PC-3 (cell line): Measurements from ENCODE around the gene ZNF710. TPM values are rescaled to one million over a fixed set of nuclear protein-coding genes. Genes with fewer than 3 reads are reported as not detected.

Experiments
- ATAC-seq: fragments of 200-7000 bp; cut with Tn5 transposase; 2 replicates; pipeline ENCODE4 v1.9.1; 2020; ENCODE audit warnings: mild to moderate bottlenecking, moderate library complexity
- BruUV-seq: library from RNA; stranded (reverse); fragments of 400-500 nt; replicated peaks from 2 replicates; lab custom pipeline; 2021; lab: Mats Ljungman, UMichigan
- CTCF ChIA-PET: fragments of 300-600 bp; sonication (Branson Sonifier 250); formaldehyde crosslinking; loops from one replicate; lab custom pipeline; 2022; ENCODE audit warnings: antibody characterized with exemption; lab: Charles Lee
- POLR2A ChIA-PET: fragments of 300-600 bp; sonication (Branson Sonifier 250); formaldehyde crosslinking; loops from one replicate; lab custom pipeline; 2022; ENCODE audit warnings: antibody characterized with exemption; ENCODE audit not compliant: unreplicated experiment; lab: Charles Lee
- DNase-seq: peaks from one replicate; pipeline ENCODE4 v3.0.0-alpha.2; 2015
- H2AFZ ChIP-seq: fragments of 300-600 bp; sonication (generic); 2 replicates; pipeline ENCODE4 v1.6.0; 2016; ENCODE audit warnings: antibody characterized with exemption, low read length
- H3F3A ChIP-seq: fragments of 300-600 bp; sonication (generic); one replicate; pipeline ENCODE4 v1.6.0; 2017; ENCODE audit warnings: antibody characterized with exemption, low read length, control low read depth, mild to moderate bottlenecking; ENCODE audit not compliant: unreplicated experiment
- H3K27ac ChIP-seq: fragments of 300-600 bp; sonication (generic); 2 replicates; pipeline ENCODE4 v1.5.1; 2016; ENCODE audit warnings: mild to moderate bottlenecking, low read length
- H3K27me3 ChIP-seq: fragments of 300-600 bp; sonication (generic); 2 replicates; pipeline ENCODE4 v1.6.1; 2016; ENCODE audit warnings: low read length, mixed read lengths
- H3K36me3 ChIP-seq: fragments of 300-600 bp; sonication (generic); 2 replicates; pipeline ENCODE4 v1.6.1; 2016; ENCODE audit warnings: low read depth, mixed run types, low read length, mixed read lengths
- H3K4me1 ChIP-seq: fragments of 300-600 bp; sonication (generic); 2 replicates; pipeline ENCODE4 v1.5.1; 2016; ENCODE audit warnings: low read length; ENCODE audit not compliant: insufficient read depth
- H3K4me2 ChIP-seq: fragments of 300-600 bp; sonication (generic); 2 replicates; pipeline ENCODE4 v1.6.0; 2016; ENCODE audit warnings: low read length
- H3K4me3 ChIP-seq: fragments of 300-600 bp; sonication (generic); 2 replicates; pipeline ENCODE4 v1.5.1; 2016; ENCODE audit warnings: mild to moderate bottlenecking, low read length, mixed read lengths
- H3K79me2 ChIP-seq: fragments of 300-600 bp; sonication (generic); 2 replicates; pipeline ENCODE4 v1.6.1; 2017; ENCODE audit warnings: low read length, mixed read lengths
- H3K9ac ChIP-seq: fragments of 300-600 bp; sonication (generic); 2 replicates; pipeline ENCODE4 v1.6.0; 2016; ENCODE audit warnings: mild to moderate bottlenecking, low read length
- H3K9me2 ChIP-seq: fragments of 300-600 bp; sonication (generic); replicated peaks from 2 replicates; pipeline ENCODE4 v1.6.1; 2016; ENCODE audit warnings: mixed run types, low read length, mixed read lengths
- H3K9me3 ChIP-seq: fragments of 300-600 bp; sonication (generic); 2 replicates; pipeline ENCODE4 v1.6.1; 2016; ENCODE audit warnings: low read length, mixed read lengths
- H4K20me1 ChIP-seq: fragments of 300-600 bp; sonication (generic); 2 replicates; pipeline ENCODE4 v1.6.1; 2016; ENCODE audit warnings: low read length, mixed read lengths
- CTCF ChIP-seq: fragments of 300-600 bp; sonication (generic); conservative IDR thresholded peaks from 2 replicates; pipeline ENCODE4 v1.5.1; 2017; ENCODE audit warnings: antibody characterized with exemption, low read depth, mild to moderate bottlenecking, low read length
- EZH2 ChIP-seq: fragments of 300-600 bp; sonication (generic); IDR thresholded peaks from one replicate; pipeline ENCODE4 v1.6.1; 2017; ENCODE audit warnings: antibody characterized with exemption, mild to moderate bottlenecking, low read length; ENCODE audit not compliant: unreplicated experiment
- EZH2phosphoT487 ChIP-seq: fragments of 300-600 bp; sonication (generic); IDR thresholded peaks from 2 replicates; pipeline ENCODE4 v1.6.1; 2018; ENCODE audit warnings: mild to moderate bottlenecking, antibody characterized with exemption, low read length, borderline replicate concordance
- intact Hi-C: fragments of 100-400 bp; cut with micrococcal nuclease; formaldehyde crosslinking; loops from 2 replicates; pipeline ENCODE4 v1.9.0; 2023
- total RNA-seq: library from RNA; depleted of rRNA; stranded (reverse); fragments of >200 nt; gene quantifications from 2 replicates; pipeline ENCODE4 v1.2.3, GENCODE V29; 2014

ZNF710 gene
- total RNA-seq, 1 experiment from 2014 or later, result 12.9 TPM

- POLR2A ChIA-PET, result no interaction called here
- Histone ChIP-seq H3F3A (peaks cover 3% of the 10 kb centered on the region), H3K27me3 (no peaks in the 10 kb centered on the region), H3K36me3 (peaks cover 7% of the 10 kb centered on the region; the same call in 1 of the 2 replicates), H3K4me2 (no peak overlapping the region), H3K9me2 (no peaks in the 10 kb centered on the region), H4K20me1 (0 out of 2 replicates have a peak, but pooled peaks cover 3% of the 10 kb centered on the region), H3K79me2 (peaks cover 82% of the 10 kb centered on the region), H3K4me1 (peaks cover 45% of the 10 kb centered on the region), H3K9ac (no peak overlapping the region), H3K4me3 (no peak overlapping the region), H3K27ac (no peak overlapping the region), H2AFZ (no peak overlapping the region), H3K9me3 (peaks cover 9% of the 10 kb centered on the region)
- CTCF ChIA-PET, result no interaction called here
- intact Hi-C loops, result loop anchor here (10.0 kb wide), 1 partner anchor 112 kb away; the partner anchor contains the start of gene AP3S2
- TF ChIP-seq EZH2 (no peak), EZH2phosphoT487 (no peak), CTCF (no peak)
- DNase-seq (no peak), ATAC-seq (no peak)
- no TSS peak for BruUV-seq
Measured at GRCh38 chr15:90007076-90007460, 5.9 kb downstream of the ZNF710 start.

GRCh38 chr15:90008607-90009006, 7.5 kb downstream of the ZNF710 start:
- no peaks in the 10 kb centered on the region for H3K27me3 ChIP-seq
- H3K9ac ChIP-seq, result no peak overlapping the region
- no peaks in the 10 kb centered on the region for H3K9me2 ChIP-seq
- peaks cover 7% of the 10 kb centered on the region; the same call in 1 of the 2 replicates for H3K36me3 ChIP-seq
- 0 out of 2 replicates have a peak, but pooled peaks cover 3% of the 10 kb centered on the region for H4K20me1 ChIP-seq
- H2AFZ ChIP-seq, result no peak overlapping the region
- no peak overlapping the region for H3K27ac ChIP-seq
- ChIA-PET CTCF (no interaction called here), POLR2A (no interaction called here)
- peaks cover 83% of the 10 kb centered on the region for H3K79me2 ChIP-seq
- TF ChIP-seq EZH2phosphoT487 (no peak), CTCF (no peak), EZH2 (no peak)
- peaks cover 9% of the 10 kb centered on the region for H3K9me3 ChIP-seq
- BruUV-seq, result no TSS peak
- no peak for DNase-seq
- H3F3A ChIP-seq, result peaks cover 3% of the 10 kb centered on the region
- H3K4me2 ChIP-seq, result no peak overlapping the region
- intact Hi-C loops, result loop anchor here (10.0 kb wide), 1 partner anchor 114 kb away; the partner anchor contains the start of gene AP3S2
- no peak for ATAC-seq
- peaks cover 33% of the 10 kb centered on the region for H3K4me1 ChIP-seq
- H3K4me3 ChIP-seq, result no peak overlapping the region

GRCh38 chr15:90009301-90010022, 8.3 kb downstream of the ZNF710 start:
- no peak overlapping the region for H3K4me2 ChIP-seq
- H3K79me2 ChIP-seq, result peaks cover 77% of the 10 kb centered on the region
- H3K36me3 ChIP-seq, result peaks cover 7% of the 10 kb centered on the region; the same call in 1 of the 2 replicates
- no peak overlapping the region for H3K9ac ChIP-seq
- H4K20me1 ChIP-seq, result 0 out of 2 replicates have a peak, but pooled peaks cover 3% of the 10 kb centered on the region
- H3K27ac ChIP-seq, result no peak overlapping the region
- H3K9me3 ChIP-seq, result peaks cover 9% of the 10 kb centered on the region
- H2AFZ ChIP-seq, result no peak overlapping the region
- H3K4me1 ChIP-seq, result peaks cover 25% of the 10 kb centered on the region
- H3K27me3 ChIP-seq, result no peaks in the 10 kb centered on the region
- DNase-seq (no peak), ATAC-seq (no peak)
- intact Hi-C loops, result loop anchor here (10.0 kb wide), 1 partner anchor 115 kb away; the partner anchor contains the start of gene AP3S2
- ChIA-PET CTCF (no interaction called here), POLR2A (no interaction called here)
- no peaks in the 10 kb centered on the region for H3K9me2 ChIP-seq
- peaks cover 3% of the 10 kb centered on the region for H3F3A ChIP-seq
- no peak overlapping the region for H3K4me3 ChIP-seq
- TF ChIP-seq EZH2, result no peak
- TF ChIP-seq CTCF, result no peak
- TF ChIP-seq EZH2phosphoT487, result no peak
- no TSS peak for BruUV-seq
